SU-DHL-6 (cell line): Measurements from ENCODE around the gene GAL3ST1.

Experiments used
- H2AFZ ChIP-seq: fragments of 200-600 bp; sonication (generic); 2 replicates; pipeline ENCODE4 v1.6.1; 2014; ENCODE audit warnings: low read depth, mild to moderate bottlenecking, moderate library complexity, mixed read lengths, antibody characterized with exemption, low read length; ENCODE audit not compliant: severe bottlenecking
- H3F3A ChIP-seq: fragments of 200-600 bp; shearing (Covaris generic); 2 replicates; pipeline ENCODE4 v1.6.0; 2016; ENCODE audit warnings: antibody characterized with exemption, mild to moderate bottlenecking; ENCODE audit not compliant: insufficient read depth
- H3K27ac ChIP-seq: fragments of 200-600 bp; sonication (generic); 2 replicates; pipeline ENCODE4 v1.5.1; 2016; ENCODE audit warnings: low read depth, mild to moderate bottlenecking, low read length, moderate library complexity, mixed read lengths
- H3K27me3 ChIP-seq: fragments of 200-600 bp; sonication (generic), shearing (Covaris generic); 2 replicates; pipeline ENCODE4 v1.6.0; 2014; ENCODE audit warnings: mild to moderate bottlenecking, low read length
- H3K36me3 ChIP-seq: fragments of 200-600 bp; sonication (generic); 2 replicates; pipeline ENCODE4 v1.6.1; 2014; ENCODE audit warnings: mild to moderate bottlenecking, low read length, mixed read lengths
- H3K4me2 ChIP-seq: fragments of 300-600, 200-600 bp; shearing (Covaris generic), sonication (generic); 2 replicates; pipeline ENCODE4 v1.6.0; 2014; ENCODE audit warnings: low read length, low read depth, mild to moderate bottlenecking; ENCODE audit not compliant: poor library complexity, severe bottlenecking
- H3K4me3 ChIP-seq: fragments of 200-600 bp; sonication (generic); 2 replicates; pipeline ENCODE4 v1.5.1; 2014; ENCODE audit warnings: antibody characterized with exemption, low read length, mild to moderate bottlenecking, mixed read lengths; ENCODE audit not compliant: insufficient read depth, poor library complexity, severe bottlenecking
- H3K79me2 ChIP-seq: fragments of 200-600 bp; sonication (generic); 2 replicates; pipeline ENCODE4 v1.6.1; 2014; ENCODE audit warnings: mild to moderate bottlenecking, low read length, moderate library complexity; ENCODE audit not compliant: insufficient read depth
- H3K9ac ChIP-seq: fragments of 200-600 bp; sonication (generic); 2 replicates; pipeline ENCODE4 v1.7.0; 2014; ENCODE audit warnings: mild to moderate bottlenecking, low read length
- H3K9me2 ChIP-seq: fragments of 200-600 bp; sonication (generic); replicated peaks from 2 replicates; pipeline ENCODE4 v1.6.1; 2014; ENCODE audit warnings: low read length; ENCODE audit not compliant: insufficient read depth
- H3K9me3 ChIP-seq: fragments of 200-600 bp; sonication (generic); 2 replicates; pipeline ENCODE4 v1.6.1; 2014; ENCODE audit warnings: low read length, mixed read lengths; ENCODE audit not compliant: insufficient read depth
- H4K20me1 ChIP-seq: fragments of 200-600 bp; sonication (generic); 2 replicates; pipeline ENCODE4 v1.6.1; 2014; ENCODE audit warnings: low read depth, mild to moderate bottlenecking, antibody characterized with exemption, low read length, moderate library complexity, mixed read lengths
- EZH2phosphoT487 ChIP-seq: fragments of 200-600 bp; sonication (generic), shearing (Covaris generic); conservative IDR thresholded peaks from 2 replicates; pipeline ENCODE4 v1.6.1; 2018; ENCODE audit warnings: mild to moderate bottlenecking, antibody characterized with exemption, low read length, moderate library complexity, mixed read lengths
- TF ChIP-seq, protein P1 (sequence below): fragments of 200-600 bp; sonication (generic); IDR thresholded peaks from one replicate; pipeline ENCODE4 v1.5.1; 2017; ENCODE audit warnings: antibody characterized with exemption, mild to moderate bottlenecking, low read length, moderate library complexity; ENCODE audit not compliant: insufficient read depth, poor library complexity, severe bottlenecking

The GAL3ST1 gene

DNA sequence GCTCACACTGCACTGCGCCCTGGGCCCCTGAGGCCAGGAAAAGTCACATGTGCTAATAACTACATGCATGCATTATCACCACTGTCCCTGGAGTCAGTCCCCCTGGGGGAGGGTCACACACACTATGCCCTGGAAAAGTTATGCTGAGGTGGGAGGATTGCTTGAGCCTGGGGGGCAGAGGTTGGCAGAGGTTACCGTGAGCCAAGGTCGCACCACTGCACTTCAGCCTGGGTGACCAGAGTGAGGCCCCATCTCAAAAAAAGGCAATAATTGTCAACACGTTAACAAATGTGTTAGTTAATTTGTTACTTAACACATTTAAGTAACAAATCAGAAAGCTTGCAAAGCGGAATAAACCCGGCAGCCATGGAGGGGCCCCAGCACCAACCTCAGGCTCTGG is 14.6 kb downstream of the GAL3ST1 start:
- Histone ChIP-seq H2AFZ (no peak overlapping the region), H3K79me2 (no peaks in the 10 kb centered on the region), H3K4me3 (no peak overlapping the region), H4K20me1 (no peaks in the 10 kb centered on the region), H3K27me3 (no peaks in the 10 kb centered on the region), H3K36me3 (no peaks in the 10 kb centered on the region), H3K9ac (no peak overlapping the region), H3F3A (no peaks in the 10 kb centered on the region), H3K4me2 (no peak overlapping the region), H3K9me2 (no peaks in the 10 kb centered on the region), H3K27ac (no peak overlapping the region), H3K9me3 (no peaks in the 10 kb centered on the region)
- no peak for TF ChIP-seq EZH2phosphoT487
- TF ChIP-seq, protein P1, sequence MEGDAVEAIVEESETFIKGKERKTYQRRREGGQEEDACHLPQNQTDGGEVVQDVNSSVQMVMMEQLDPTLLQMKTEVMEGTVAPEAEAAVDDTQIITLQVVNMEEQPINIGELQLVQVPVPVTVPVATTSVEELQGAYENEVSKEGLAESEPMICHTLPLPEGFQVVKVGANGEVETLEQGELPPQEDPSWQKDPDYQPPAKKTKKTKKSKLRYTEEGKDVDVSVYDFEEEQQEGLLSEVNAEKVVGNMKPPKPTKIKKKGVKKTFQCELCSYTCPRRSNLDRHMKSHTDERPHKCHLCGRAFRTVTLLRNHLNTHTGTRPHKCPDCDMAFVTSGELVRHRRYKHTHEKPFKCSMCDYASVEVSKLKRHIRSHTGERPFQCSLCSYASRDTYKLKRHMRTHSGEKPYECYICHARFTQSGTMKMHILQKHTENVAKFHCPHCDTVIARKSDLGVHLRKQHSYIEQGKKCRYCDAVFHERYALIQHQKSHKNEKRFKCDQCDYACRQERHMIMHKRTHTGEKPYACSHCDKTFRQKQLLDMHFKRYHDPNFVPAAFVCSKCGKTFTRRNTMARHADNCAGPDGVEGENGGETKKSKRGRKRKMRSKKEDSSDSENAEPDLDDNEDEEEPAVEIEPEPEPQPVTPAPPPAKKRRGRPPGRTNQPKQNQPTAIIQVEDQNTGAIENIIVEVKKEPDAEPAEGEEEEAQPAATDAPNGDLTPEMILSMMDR, result no peak

DNA sequence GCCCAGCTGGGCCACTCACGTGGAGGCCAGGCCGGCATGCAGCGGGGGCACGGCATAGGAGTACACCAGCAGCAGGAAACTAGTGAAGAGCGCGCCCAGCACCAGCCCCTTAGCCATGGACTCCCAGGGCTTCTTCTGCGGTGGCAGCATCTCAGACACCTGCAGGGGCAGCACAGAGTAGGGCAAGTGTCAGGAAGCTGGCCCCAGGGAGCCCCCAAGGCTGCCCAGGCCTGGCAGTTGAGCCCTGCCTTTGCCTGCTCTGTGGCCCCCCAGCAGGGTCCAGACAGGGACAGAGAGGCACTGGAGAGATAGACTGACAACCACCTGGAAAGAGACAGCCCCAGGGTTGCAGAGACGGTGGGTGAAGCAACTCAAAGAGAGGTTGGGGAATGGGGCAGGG is 17.2 kb downstream of the GAL3ST1 start:
- Histone ChIP-seq H3K4me2 (no peak overlapping the region), H3K4me3 (no peak overlapping the region), H3K9me3 (no peaks in the 10 kb centered on the region), H3K36me3 (no peaks in the 10 kb centered on the region), H2AFZ (no peak overlapping the region), H3K79me2 (no peaks in the 10 kb centered on the region), H3K27ac (no peak overlapping the region), H3K9me2 (no peaks in the 10 kb centered on the region), H4K20me1 (no peaks in the 10 kb centered on the region), H3K27me3 (no peaks in the 10 kb centered on the region), H3F3A (no peaks in the 10 kb centered on the region), H3K9ac (no peak overlapping the region)
- TF ChIP-seq, protein P1, result no peak
- TF ChIP-seq EZH2phosphoT487, result no peak

- Histone ChIP-seq H3K36me3 (no peaks in the 10 kb centered on the region), H3K9me3 (no peaks in the 10 kb centered on the region), H3K4me3 (no peak overlapping the region), H3K27me3 (no peaks in the 10 kb centered on the region), H4K20me1 (no peaks in the 10 kb centered on the region), H3K4me2 (no peak overlapping the region), H3K9me2 (no peaks in the 10 kb centered on the region), H3K27ac (no peak overlapping the region), H2AFZ (no peak overlapping the region), H3K9ac (no peak overlapping the region), H3F3A (no peaks in the 10 kb centered on the region), H3K79me2 (no peaks in the 10 kb centered on the region)
- TF ChIP-seq, protein P1, result no peak
- TF ChIP-seq EZH2phosphoT487, result no peak
Measured at GRCh38 chr22:30556388-30556787, 18.1 kb downstream of the GAL3ST1 start.
